Activated naive CD4-positive, alpha-beta T cell treated with anti-CD3 and anti-CD28 coated beads, Interleukin-2, amount 50 U/mL, for 16 hours (primary cell): ENCODE measurements around the gene LAD1.

Source experiments
- DNase-seq: peaks from one replicate; pipeline ENCODE4 v3.0.0-alpha.2; 2020

LAD1 gene

GRCh38 chr1:201414051-201414738 lies 15.1 kb upstream of the LAD1 start:
- no peak for DNase-seq

GRCh38 chr1:201411292-201411691 lies 12.2 kb upstream of the LAD1 start:
- no peak for DNase-seq

GRCh38 chr1:201409440-201409839 lies 10.3 kb upstream of the LAD1 start:
- DNase-seq = no peak

- DNase-seq = no peak
Measured at GRCh38 chr1:201408834-201409200, 9.7 kb upstream of the LAD1 start.

GRCh38 chr1:201408176-201408833 lies 9.2 kb upstream of the LAD1 start:
- peak; percentile 64 for DNase-seq

- no peak for DNase-seq
Measured at GRCh38 chr1:201406831-201407406, 7.8 kb upstream of the LAD1 start.

GRCh38 chr1:201405484-201405831 lies 6.3 kb upstream of the LAD1 start:
- DNase-seq = no peak

GRCh38 chr1:201404722-201405483 lies 5.8 kb upstream of the LAD1 start:
- no peak for DNase-seq

GRCh38 chr1:201404055-201404454 lies 4.9 kb upstream of the LAD1 start:
- DNase-seq = no peak

- no peak for DNase-seq
Measured at GRCh38 chr1:201403359-201403758, 4.2 kb upstream of the LAD1 start.

GRCh38 chr1:201401700-201402099 lies 2.6 kb upstream of the LAD1 start:
- no peak for DNase-seq

GRCh38 chr1:201400852-201401230 lies 1.7 kb upstream of the LAD1 start:
- no peak for DNase-seq

- DNase-seq = no peak
Measured at GRCh38 chr1:201400212-201400851, 1.2 kb upstream of the LAD1 start.

GRCh38 chr1:201399352-201400126 lies 415 bp upstream of the LAD1 start:
- no peak for DNase-seq

- DNase-seq = no peak
Measured at GRCh38 chr1:201397675-201398074, 1.4 kb downstream of the LAD1 start.

GRCh38 chr1:201396861-201397464 lies 2.2 kb downstream of the LAD1 start:
- DNase-seq = no peak

- no peak for DNase-seq
Measured at GRCh38 chr1:201395936-201396335, 3.2 kb downstream of the LAD1 start.

- DNase-seq = no peak
Measured at GRCh38 chr1:201394591-201394990, 4.5 kb downstream of the LAD1 start.

- no peak for DNase-seq
Measured at GRCh38 chr1:201393076-201393475, 6.0 kb downstream of the LAD1 start.

- no peak for DNase-seq
Measured at GRCh38 chr1:201391651-201392511, 7.2 kb downstream of the LAD1 start.

- DNase-seq = no peak
Measured at GRCh38 chr1:201391225-201391624, 7.9 kb downstream of the LAD1 start.
